ENCODE results near the gene PEF1. TPM values are rescaled to one million over a fixed set of nuclear protein-coding genes. Genes with fewer than 3 reads are reported as not detected.

The PEF1 gene
- total and polyA plus RNA-seq, 2 of the 8 experiments (the other 6 are each of a cell fraction or from before 2014, with no cell fraction given): 35.2 to 69.2 TPM

DNA sequence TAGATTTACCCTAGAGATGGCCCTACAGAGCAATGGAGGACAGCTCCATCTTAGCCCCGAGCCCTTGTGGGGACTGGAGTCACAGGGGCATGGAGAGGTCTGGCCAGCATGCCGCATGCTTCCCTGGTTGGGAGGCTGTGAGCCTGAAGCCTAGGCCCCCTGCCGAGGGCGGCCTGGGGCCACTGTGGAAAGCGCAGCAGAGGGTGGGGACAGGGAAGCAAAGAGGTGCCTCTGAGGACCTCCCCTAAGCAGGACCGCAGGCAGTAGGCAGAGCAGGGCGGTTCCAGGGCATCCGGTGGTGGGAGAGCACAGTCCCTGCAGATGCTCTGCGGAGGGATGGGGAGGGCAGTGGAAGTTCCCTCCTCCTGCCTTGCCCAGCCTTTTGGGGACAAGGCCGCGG, 26.5 kb upstream of the PEF1 start (continued):
- TF ChIP-seq CTBP2 (IDR thresholded peaks at IDR 0.05; ENCODE audit: borderline replicate concordance, insufficient read depth, insufficient read length, low read length): no peak
- TF ChIP-seq MAFK (IDR thresholded peaks at IDR 0.05; ENCODE audit: low read depth, low read length): no peak
- no peak for TF ChIP-seq JUND (IDR thresholded peaks at IDR 0.05; ENCODE audit: low read length)
